ENCODE measurements around the gene CNN1. TPM values are rescaled to one million over a fixed set of nuclear protein-coding genes. Genes with fewer than 3 reads are reported as not detected.

Gene CNN1
- total and polyA plus RNA-seq, 2 of the 8 experiments (the other 6 are each of a cell fraction or from before 2014, with no cell fraction given) = 29.8 to 50.8 TPM

- TF ChIP-seq RXRA (IDR thresholded peaks at IDR 0.05; ENCODE audit: insufficient read depth, low read depth, low read length) (no peak), HDAC2 (IDR thresholded peaks at IDR 0.05; ENCODE audit: borderline replicate concordance in 1 of 2, low read depth in 2 of 2, low read length in 2 of 2) (peak in 1 of 2 experiments; percentile 49; a peak in 1 of 4 replicates), SIN3A (conservative IDR thresholded peaks at IDR 0.05 in 1 of 2, IDR thresholded peaks at IDR 0.05 in 1 of 2; ENCODE audit: low read depth in 1 of 2, low read length in 2 of 2) (peak; percentile 82 to 86; a peak in 3 of 4 replicates), CREB1 (IDR thresholded peaks at IDR 0.05) (peak; percentile 8; the same call in 1 of the 2 replicates), TEAD4 (IDR thresholded peaks at IDR 0.05; ENCODE audit: low read depth, low read length) (no peak), CTCF (IDR thresholded peaks at IDR 0.05; ENCODE audit: control extremely low read depth in 1 of 3, insufficient read depth in 1 of 3, low read depth in 1 of 3, low read length in 3 of 3) (peak in 1 of 3 experiments; percentile 17; a peak in 1 of 4 replicates), JUN (IDR thresholded peaks at IDR 0.05; ENCODE audit: low read depth, low read length) (no peak), CTBP2 (IDR thresholded peaks at IDR 0.05; ENCODE audit: borderline replicate concordance, insufficient read depth, insufficient read length, low read length) (no peak), EP300 (IDR thresholded peaks at IDR 0.05; ENCODE audit: borderline replicate concordance in 1 of 2, low read depth in 2 of 2, low read length in 2 of 2) (no peak), GABPA (IDR thresholded peaks at IDR 0.05; ENCODE audit: borderline replicate concordance, insufficient read depth, low read length) (peak; percentile 92), POLR2A (IDR thresholded peaks at IDR 0.05; ENCODE audit: control extremely low read depth in 1 of 2, low read depth in 2 of 2, low read length in 2 of 2) (peak in 1 of 2 experiments; percentile 79; a peak in 2 of 3 replicates), SAP30 (IDR thresholded peaks at IDR 0.05; ENCODE audit: insufficient read depth, insufficient replicate concordance, low read length) (peak; percentile 45), ASH2L (IDR thresholded peaks at IDR 0.05; ENCODE audit: low read length) (peak; percentile 98), PHF8 (conservative IDR thresholded peaks at IDR 0.05; ENCODE audit: low read depth, low read length) (peak; percentile 96), RAD21 (IDR thresholded peaks at IDR 0.05 in 1 of 2, conservative IDR thresholded peaks at IDR 0.05 in 1 of 2; ENCODE audit: low read depth in 2 of 2, low read length in 2 of 2) (0 out of 4 replicates have a peak, but pooled peaks have one; percentile 4 to 5), MAX (IDR thresholded peaks at IDR 0.05) (peak; percentile 27; the same call in 1 of the 2 replicates), RBBP5 (IDR thresholded peaks at IDR 0.05; ENCODE audit: borderline replicate concordance, low read depth, low read length) (no peak; the same call in 1 of the 2 replicates), NRF1 (IDR thresholded peaks at IDR 0.05; ENCODE audit: low read depth, low read length) (peak; percentile 97)
These were observed 20.5 kb downstream of the CNN1 start, which contains the start of gene ELOF1 (continued) for GRCh38 chr19:11558881-11559828.
